Caki2 (cell line): ENCODE data around the gene CMTM5. TPM values are rescaled to one million over a fixed set of nuclear protein-coding genes. Genes with fewer than 3 reads are reported as not detected.

Source experiments
- DNase-seq: peaks from one replicate; pipeline ENCODE4 v3.0.0-alpha.2; 2015; ENCODE audit warnings: low read depth
- in situ Hi-C: cut with HindIII; loops from 2 replicates; pipeline ENCODE4 v1.10.0; 2016; ENCODE audit warnings: low sequenced_read_pairs, low pct_unique_long_range_greater_than_20kb, mixed read lengths
- total RNA-seq: library from RNA; depleted of rRNA; stranded (reverse); fragments of >200 nt; shearing (Covaris generic); gene quantifications from 2 replicates; pipeline ENCODE4 v1.2.3, GENCODE V29; 2014; ENCODE audit warnings: low replicate concordance; rRNA removed

The CMTM5 gene
- not detected in 2 replicates for total RNA-seq

DNA sequence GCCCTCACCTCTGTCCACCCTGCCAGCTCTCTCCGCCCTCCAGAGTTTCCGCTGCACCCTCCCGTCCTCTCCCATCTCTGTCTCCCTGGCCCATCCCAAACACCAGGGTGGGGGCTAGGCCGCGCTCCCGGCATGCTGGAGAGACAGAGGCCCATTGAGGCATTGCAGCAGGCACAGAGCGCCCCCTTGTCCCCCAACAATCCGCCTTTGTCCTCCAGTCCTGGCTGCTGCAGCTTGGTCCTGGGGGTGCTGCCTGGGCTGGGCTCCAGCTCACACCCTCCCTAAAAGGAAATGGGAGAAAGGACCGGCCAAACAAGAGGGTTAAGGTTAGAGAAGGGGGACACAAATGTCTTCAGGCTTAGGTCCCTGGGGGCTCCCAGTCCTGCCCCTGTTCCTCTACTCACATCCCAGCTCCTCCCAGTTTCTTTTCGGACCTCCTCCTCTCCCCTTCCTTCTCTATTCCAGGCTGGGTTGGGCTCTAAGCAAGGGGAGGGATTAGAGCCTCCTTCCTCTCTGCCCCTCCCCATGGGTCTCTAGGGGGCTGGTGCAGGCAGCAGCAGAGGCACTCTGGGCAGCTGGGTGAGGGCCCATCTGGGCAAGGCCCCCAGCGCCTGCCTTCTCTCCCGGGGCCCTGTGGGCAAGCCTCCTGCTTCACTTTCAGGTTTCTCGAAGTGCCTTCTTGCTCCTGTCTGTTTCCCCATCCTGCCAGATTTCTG is at the start of gene CMTM5:
Gene CMTM5 (plus strand): TSS at position 565 of the 716 bp plus-strand sequence. CDS start 206 bp downstream, outside the sequence.
- in situ Hi-C loops, result no loop called here
- no peak for DNase-seq

DNA sequence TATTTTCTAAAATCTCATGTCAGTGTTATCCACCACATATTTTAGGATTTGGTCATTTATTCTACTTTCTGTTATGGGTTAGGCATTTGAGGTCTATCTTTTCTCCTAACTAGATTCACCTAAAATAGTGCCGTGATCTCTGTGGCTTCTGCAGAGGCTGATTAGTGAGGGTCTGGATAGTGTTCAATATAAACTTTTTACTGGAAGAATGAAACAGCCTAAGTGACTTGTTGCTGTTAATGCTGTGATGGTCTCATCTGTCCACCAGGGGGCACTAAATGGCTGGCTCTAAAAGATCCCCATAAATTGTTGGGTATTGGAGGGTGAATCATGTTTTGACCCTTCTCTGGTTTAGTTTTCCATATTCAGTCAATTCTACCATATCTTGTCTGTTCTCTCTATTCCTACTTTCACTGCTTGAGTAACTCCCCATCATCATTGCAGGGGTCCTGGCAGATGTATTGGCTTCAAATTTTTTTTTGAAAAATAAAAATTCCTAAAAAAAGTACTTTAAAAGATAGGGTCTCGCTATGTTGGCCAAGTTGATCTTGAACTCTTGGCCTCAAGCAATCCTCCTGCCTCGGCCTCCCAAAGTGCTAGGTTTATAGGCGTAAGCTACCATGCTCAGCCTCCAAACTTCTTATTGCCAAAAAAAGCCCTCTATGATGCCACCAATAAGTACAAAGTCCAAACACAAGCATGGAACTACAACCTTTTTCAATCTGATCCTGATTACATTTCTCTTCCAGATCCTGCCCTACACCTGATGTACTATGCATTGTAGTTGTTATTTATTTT is 48.7 kb upstream of the CMTM5 start:
- DNase-seq, result no peak
- in situ Hi-C loops, result no loop called here

DNA sequence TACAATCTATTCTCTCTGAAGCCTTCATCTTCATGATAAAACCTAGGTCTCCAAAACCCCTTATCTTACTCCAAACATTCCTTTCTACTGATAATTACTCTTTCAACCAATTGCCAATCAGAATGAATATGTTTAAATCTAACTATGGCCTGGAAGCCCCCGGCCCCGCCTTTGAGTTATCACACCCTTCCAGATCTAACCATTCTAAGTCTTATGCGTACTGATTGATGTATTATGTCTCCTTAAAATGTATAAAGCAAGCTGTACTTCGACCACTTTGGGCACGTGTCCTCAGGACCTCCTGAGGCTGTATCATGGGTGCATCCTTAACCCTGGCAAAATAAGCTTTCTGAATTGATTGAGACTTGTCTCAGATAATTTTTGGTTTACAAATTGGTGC is 41.2 kb upstream of the CMTM5 start:
- in situ Hi-C loops, result no loop called here
- DNase-seq, result no peak

DNA sequence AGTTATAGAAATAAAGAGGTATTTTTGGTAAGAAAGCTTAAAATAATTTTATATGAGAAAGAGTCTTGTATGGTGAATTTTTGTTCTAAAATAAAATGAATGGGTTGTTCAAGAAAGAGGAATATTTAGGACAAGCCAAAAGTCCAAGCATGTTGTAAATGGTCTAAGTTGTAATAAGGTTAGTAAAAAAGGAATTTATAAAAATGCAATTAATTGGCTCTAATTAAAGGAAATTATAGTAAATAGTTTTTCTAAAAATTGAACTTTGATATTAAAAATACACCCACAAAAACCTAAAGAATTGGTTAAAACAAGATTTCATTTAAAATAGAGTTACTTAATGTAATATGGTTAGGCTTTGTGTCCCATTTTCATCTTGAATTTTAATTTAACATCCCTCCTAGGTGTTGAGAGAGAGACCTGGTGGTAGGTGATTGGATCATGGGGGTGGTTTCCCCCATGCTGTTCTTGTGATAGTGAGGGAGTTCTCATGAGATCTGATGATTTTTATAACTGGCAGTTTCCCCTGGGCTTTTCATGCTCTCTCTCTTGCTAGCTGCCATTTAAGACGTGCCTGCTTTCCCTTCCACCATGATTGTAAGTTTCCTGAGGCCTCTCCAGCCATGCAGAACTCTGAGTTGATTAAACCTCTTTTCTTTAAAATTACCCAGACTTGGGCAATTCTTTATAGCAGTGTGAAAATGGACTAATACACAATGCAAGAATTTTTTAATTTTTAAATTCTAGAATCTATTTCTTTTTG is 37.2 kb upstream of the CMTM5 start:
- no peak for DNase-seq
- in situ Hi-C loops, result no loop called here

- in situ Hi-C loops, result no loop called here
- DNase-seq, result no peak
Observed at GRCh38 chr14:23344481-23344880, 32.4 kb upstream of the CMTM5 start.

GRCh38 chr14:23345987-23346692 is 30.7 kb upstream of the CMTM5 start:
- in situ Hi-C loops, result no loop called here
- DNase-seq, result no peak

GRCh38 chr14:23346693-23347405 is 30.0 kb upstream of the CMTM5 start:
- in situ Hi-C loops, result no loop called here
- no peak for DNase-seq

DNA sequence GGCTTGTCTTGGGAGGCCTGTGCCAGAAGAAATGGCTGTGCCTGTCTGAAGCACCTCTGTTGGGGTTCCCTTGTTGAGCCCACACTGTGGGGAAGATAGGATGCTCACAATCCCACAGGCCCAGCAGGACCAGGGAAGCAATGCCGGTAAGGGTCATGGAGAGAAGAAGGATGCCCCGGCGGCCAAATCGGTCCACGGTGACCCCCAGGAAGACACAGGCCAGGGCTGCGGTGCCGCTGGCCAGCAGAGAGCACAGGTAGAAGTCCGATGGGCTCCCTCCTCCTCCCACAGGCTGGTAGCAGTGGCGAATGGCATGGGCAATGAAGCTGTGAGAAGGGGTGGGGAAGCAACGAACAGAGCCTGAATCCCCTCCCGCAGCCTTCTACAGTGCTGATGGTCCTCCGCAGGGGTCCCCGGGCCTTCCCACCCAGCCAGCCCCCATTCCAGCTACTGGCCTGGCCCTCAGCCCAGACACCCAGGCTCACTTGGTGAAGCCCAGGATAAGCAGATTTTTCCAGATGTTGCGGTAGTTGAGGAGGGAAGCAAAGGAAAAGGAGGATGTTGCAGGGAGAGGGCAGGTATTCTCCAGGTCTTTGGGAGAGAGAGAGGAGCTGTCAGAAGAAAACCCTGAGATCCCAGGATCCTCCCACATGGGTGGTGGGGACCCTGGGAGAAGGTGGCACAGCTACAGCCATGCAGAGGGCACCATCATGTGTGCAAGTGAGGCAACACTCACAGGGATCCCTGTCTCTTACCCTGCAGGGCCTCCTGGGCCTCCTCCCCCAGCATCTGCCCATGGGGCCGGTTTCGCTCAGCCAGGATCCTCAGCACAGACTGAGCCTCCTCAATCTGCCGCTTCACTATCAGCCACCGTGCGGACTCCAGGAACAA is 29.2 kb upstream of the CMTM5 start:
- no peak for DNase-seq
- in situ Hi-C loops, result no loop called here

DNA sequence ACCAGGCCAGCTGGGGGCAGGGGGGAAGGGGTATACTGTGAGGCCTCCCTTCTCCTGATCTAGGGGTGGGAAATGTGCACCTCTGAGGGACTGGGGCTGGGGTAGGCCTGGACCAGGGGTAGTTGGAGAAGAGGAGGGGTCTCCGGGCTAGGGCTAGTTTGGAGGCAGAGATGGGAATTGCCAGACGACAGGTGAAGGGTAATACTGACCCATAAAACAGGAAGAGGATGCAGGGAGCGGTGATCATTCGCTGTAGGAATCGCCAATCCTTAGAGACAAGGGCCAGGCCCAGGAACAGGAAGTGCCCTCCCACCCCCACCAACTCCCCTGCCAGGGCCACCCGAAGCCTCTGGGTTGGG is 28.6 kb upstream of the CMTM5 start:
- in situ Hi-C loops, result no loop called here
- no peak for DNase-seq

DNA sequence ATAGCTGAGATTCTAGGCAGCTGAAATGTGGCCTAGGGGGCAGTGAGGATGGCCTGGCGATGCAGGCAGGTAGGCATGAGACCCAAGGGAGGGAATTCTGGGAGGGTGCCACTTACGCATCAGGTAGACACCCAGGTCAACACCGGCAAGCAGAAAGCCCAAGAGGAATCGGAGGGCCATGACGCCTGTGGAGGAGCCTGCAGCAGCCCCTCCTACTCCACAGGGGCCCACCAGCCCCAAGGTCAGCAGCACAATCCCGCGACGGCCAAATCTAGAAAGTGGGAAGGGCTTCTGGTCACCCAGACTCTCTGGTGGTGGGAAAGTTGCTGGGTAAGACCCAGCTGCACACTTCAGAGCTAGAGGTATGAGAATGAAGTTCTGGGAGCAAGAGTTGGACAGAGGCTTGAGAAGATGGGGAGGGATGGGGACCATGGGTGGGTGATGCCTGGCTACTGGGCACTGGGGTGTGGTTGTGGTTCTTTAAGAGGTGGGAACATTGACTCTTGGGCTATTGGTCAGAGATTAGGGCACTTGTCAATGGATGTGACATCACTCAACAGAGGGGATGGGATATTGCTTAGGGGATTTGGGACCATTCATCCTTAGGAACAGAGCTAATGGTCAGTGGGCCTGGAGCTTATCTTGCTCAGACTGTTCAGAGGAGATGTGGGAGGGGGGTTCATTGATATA is 27.5 kb upstream of the CMTM5 start:
- in situ Hi-C loops, result no loop called here
- DNase-seq, result no peak

- no peak for DNase-seq
- in situ Hi-C loops, result no loop called here
Observed at GRCh38 chr14:23351681-23352505, 25.0 kb upstream of the CMTM5 start.

DNA sequence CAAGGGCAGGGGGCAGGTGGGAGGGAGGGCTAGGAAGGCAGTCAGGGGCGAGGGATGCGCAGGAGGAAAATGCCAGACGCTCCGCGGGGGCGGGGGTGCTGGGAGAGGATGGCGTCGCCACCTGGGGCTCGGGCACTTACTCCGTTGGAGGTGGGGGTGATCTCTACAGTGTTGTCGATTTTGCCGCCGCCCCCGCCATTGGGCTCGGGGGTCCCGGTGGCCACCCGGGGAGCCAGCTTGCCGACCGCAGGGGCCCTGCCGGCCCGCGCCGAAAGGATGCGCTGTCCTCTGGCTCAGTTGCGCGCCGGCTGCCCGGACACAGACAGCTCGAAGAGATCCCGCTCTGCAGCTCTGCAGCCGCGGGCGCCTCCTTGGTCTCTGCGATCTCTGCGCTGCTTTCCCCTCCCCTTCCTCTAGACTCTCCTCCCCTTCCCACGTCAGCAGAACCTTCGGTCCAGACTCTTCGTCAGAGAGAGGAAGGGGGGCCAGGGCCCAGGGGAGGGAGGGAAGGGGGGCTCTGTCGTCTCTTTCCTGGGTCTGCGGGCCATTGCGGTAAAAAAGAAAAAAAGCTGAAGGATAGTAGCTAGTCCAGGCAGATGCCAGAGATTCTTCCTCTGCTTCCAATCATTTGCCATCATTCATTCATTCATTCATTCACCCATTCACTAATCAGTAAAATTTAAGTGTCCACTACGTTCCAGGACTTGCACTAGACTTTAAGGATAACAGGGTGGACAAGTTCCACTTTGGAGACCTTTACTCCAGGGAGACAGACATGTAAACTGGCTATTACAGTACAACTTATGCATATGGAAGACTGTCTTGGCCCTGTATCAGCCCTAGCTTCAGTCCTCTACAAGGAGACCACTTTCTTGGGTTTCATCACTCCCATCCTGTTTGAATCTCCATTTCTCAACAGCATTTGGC is 24.1 kb upstream of the CMTM5 start, which contains the start of gene SLC22A17:
Gene SLC22A17 (minus strand): TSS at position 382 of the 927 bp plus-strand sequence.
- in situ Hi-C loops, result no loop called here
- peak; percentile 65 for DNase-seq

- in situ Hi-C loops, result no loop called here
Observed at GRCh38 chr14:23353433-23353780, 23.4 kb upstream of the CMTM5 start.

GRCh38 chr14:23354990-23355389 is 21.9 kb upstream of the CMTM5 start:
- in situ Hi-C loops, result no loop called here
- DNase-seq, result no peak

More at GRCh38 chr14:23353433-23353780, 23.4 kb upstream of the CMTM5 start:
- no peak for DNase-seq
